ENCODE results near the gene RASGRF2. TPM values are rescaled to one million over a fixed set of nuclear protein-coding genes. Genes with fewer than 3 reads are reported as not detected.

The RASGRF2 gene
- total and polyA plus RNA-seq, 2 of the 8 experiments (the other 6 are each of a cell fraction or from before 2014, with no cell fraction given): 2.6 to 29.5 TPM

DNA sequence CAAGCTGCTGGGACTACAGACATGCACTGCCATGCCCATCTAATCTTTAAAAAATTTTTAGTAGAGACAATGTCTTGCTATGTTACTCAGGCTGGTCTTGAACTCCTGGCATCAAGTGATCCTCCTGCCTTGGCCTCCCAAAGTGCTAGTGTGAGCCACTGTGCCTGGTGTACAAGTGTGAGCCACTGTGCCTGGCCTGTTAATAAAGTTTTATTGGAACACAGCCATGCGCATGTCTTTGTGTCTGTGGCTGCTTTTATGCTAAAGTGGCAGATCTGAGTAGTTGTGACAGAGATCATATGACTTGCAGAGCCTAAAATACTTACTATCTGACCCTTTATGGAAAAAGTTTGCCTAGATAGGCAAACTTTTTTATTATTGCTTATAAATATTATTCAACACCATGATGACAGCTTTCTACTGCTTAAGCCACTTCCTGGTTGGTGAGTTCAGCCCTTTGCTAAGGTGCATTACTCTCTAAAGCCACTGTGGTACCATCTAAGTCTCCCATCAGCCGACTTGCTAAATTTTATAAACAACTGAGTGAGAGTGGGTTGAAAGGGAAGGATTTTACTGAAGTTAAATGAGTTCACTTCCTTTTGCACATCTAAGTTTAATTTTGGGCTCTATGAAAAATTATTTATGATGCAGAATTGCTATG, 133.5 kb downstream of the RASGRF2 start:
- TF ChIP-seq PHF8 (conservative IDR thresholded peaks at IDR 0.05; ENCODE audit: low read depth, low read length) (no peak), RXRA (IDR thresholded peaks at IDR 0.05; ENCODE audit: insufficient read depth, low read depth, low read length) (no peak), GABPA (IDR thresholded peaks at IDR 0.05; ENCODE audit: borderline replicate concordance, insufficient read depth, low read length) (no peak)

More for the DNA sequence above, 133.5 kb downstream of the RASGRF2 start:
- no peak overlapping the region for H3K4ac ChIP-seq (replicated peaks; ENCODE audit: insufficient read length, low read depth, low read length)
- no peaks in the 10 kb centered on the region for H3K9me3 ChIP-seq (ENCODE audit: insufficient read depth in 2 of 2, low read depth in 1 of 2, low read length in 1 of 2)
- no peak overlapping the region for H3K56ac ChIP-seq (replicated peaks; ENCODE audit: insufficient read length, low read depth, low read length)
- no peak overlapping the region for H4K8ac ChIP-seq (ENCODE audit: extremely low read depth, insufficient read depth, low read length)
- no peak overlapping the region for H4K91ac ChIP-seq (replicated peaks; ENCODE audit: insufficient read length, low read length)
- no peaks in the 10 kb centered on the region for H3K79me2 ChIP-seq (ENCODE audit: control insufficient read depth in 1 of 2, insufficient read depth in 2 of 2, low read length in 2 of 2)
- ChIA-PET CTCF (ENCODE audit: partially characterized antibody) (interaction anchor here (1.3 to 3.7 kb wide), 3 partner anchors 11 to 16 kb away, joined by 4 to 22 read pairs (median 4); no protein-coding TSS in a partner anchor), POLR2A (ENCODE audit: partially characterized antibody) (no interaction called here)
- H2AK5ac ChIP-seq (ENCODE audit: low read depth, low read length): no peak overlapping the region
- no peak overlapping the region for H3K4me2 ChIP-seq (ENCODE audit: insufficient read depth in 1 of 2, low read depth in 2 of 2, low read length in 2 of 2)
- H3K79me1 ChIP-seq (ENCODE audit: low read depth, low read length): no peaks in the 10 kb centered on the region
- H4K5ac ChIP-seq (ENCODE audit: insufficient read length, low read depth, low read length): no peak overlapping the region
- no peak overlapping the region for H2BK15ac ChIP-seq (ENCODE audit: low read length)
- H3K4me3 ChIP-seq (ENCODE audit: extremely low read depth in 1 of 4, insufficient read depth in 2 of 4, low read depth in 3 of 4, low read length in 4 of 4): no peak overlapping the region
- H3K27ac ChIP-seq (ENCODE audit: low read depth, low read length): no peak overlapping the region
- FAIRE-seq (no peak), DNase-seq (ENCODE audit: low read depth in 1 of 2, low spot score in 2 of 2) (no peak)
- no peaks in the 10 kb centered on the region for H3K23me2 ChIP-seq (ENCODE audit: low read depth, low read length)
- no peak overlapping the region for H3K23ac ChIP-seq (ENCODE audit: insufficient read length)
- H3K36me3 ChIP-seq (ENCODE audit: control insufficient read depth in 2 of 4, insufficient read depth in 4 of 4, low read length in 3 of 4): no peaks in the 10 kb centered on the region
- no peak overlapping the region for H2BK120ac ChIP-seq (replicated peaks; ENCODE audit: low read depth, low read length)
- no peak overlapping the region for H3K14ac ChIP-seq (ENCODE audit: insufficient read length)
- no peak overlapping the region for H2BK12ac ChIP-seq (ENCODE audit: low read depth, low read length)
- no peak overlapping the region for H2AFZ ChIP-seq (ENCODE audit: low read length)
- no peaks in the 10 kb centered on the region for H4K20me1 ChIP-seq (replicated peaks in 1 of 2; ENCODE audit: control insufficient read depth in 1 of 2, insufficient read depth in 2 of 2, low read length in 2 of 2)
- WGBS, 2 experiments (ENCODE audit: extremely low coverage in 1 of 2, insufficient coverage in 1 of 2, insufficient read length in 1 of 2, insufficient replicate concordance in 2 of 2, low coverage in 1 of 2, low lambda C conversion rate in 2 of 2, missing lambda C conversion rate in 1 of 2): 68% methylated on average over 2 of the region's 2 CpGs; no CpG with 5 or more reads in 1 of the 2 experiments
- no peak overlapping the region for H3K18ac ChIP-seq (ENCODE audit: extremely low read depth, low read length)
- no peak overlapping the region for H3K9ac ChIP-seq (replicated peaks in 1 of 4; ENCODE audit: extremely low read depth in 1 of 4, low read depth in 3 of 4, low read length in 3 of 4)
- H2BK5ac ChIP-seq (ENCODE audit: low read depth, low read length): no peak overlapping the region
- no peaks in the 10 kb centered on the region for H3K27me3 ChIP-seq (replicated peaks in 1 of 4; ENCODE audit: control insufficient read depth in 3 of 4, extremely low read depth in 1 of 4, insufficient read depth in 3 of 4, low read length in 3 of 4)
- no peaks in the 10 kb centered on the region for H3K4me1 ChIP-seq (replicated peaks in 1 of 4; ENCODE audit: control insufficient read depth in 3 of 4, insufficient read depth in 4 of 4, low read length in 3 of 4)
- no peak overlapping the region for H2BK20ac ChIP-seq (ENCODE audit: low read length)

Measured in H1 (cell line).